Left hindlimb (tissue), 1 donor: Measurements from ENCODE around the gene MAP4K2.
A peak's percentile ranks its signal among the peaks of the same experiment; 100 is the strongest.
"Not testable (repeated sequence)": the region's sequence is repeated elsewhere in the genome, so short reads cannot be mapped to it uniquely, and the experiment has no call there.

Experiments
- DNase-seq: peaks from one replicate; pipeline ENCODE4 v3.0.0-alpha.2; 2018

MAP4K2 gene

GRCh38 chr11:64803158-64803845 lies at the start of gene MAP4K2:
TSS of gene MAP4K2 (minus strand) at chr11:64803214. CDS start at chr11:64803149, 65 bp downstream.
- peak; percentile 86 for DNase-seq

DNA sequence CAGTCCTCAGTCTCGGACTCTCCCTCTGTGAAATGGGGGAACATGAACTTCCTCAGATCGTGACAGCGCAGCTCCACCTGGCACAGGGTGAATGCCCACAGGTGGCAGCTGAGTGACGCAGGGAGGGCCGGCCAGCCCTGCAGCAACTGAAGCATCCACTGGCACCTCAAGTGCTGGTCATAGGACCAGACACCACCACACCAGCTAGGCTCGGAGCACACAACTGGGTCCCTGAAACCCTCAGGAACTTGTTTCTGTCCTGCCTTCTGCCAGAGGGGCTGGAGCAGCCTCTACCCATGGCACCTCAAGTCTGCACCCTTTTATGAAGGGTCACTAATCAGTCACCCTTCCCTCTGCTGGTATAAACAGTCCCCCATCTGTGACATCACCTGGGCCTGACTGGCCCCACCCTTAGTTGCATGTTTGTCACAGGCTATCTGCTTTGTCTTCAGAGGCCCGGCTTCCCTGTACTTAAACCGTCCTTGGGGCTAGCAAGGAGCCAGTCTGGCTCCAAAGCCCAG lies 48.9 kb upstream of the MAP4K2 start:
- no peak for DNase-seq

- DNase-seq = peak; percentile 30
Observed at GRCh38 chr11:64850979-64851567, 48.1 kb upstream of the MAP4K2 start.

DNA sequence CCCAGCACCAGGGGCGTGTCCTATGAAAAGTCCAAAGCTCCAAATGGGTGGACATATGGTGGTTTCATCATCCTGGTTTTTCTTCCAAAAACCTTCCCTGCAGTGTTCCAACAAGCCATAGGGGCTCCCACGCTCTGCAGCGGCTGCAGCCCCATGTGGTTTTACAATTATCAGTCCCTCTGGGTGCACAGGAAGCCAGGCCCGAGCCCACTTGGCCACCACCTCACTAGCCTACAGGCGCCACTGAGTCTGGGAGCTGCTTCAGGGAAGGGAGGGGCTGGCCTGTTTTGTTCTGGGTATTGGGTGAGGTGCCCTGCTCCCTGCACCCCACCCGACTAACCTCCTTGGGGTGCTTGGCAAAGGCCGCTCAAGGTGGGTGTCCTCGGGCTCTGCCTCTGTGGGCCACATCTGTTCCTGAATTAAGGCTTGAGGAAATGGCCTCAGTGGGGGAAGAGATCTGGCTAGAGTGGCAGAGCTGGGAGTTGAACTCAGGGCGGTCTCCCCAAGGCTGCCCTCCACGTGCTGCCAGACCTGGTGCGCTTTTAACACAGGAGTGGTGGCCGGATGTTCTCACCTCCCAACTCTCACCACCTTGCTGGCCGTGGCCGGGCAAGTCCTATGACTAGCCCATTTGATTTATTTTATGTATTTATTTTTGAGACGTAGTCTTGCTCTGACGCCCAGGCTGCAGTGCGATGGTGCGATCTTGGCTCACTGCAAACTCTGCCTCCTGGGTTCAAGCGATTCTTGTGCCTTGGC lies 46.8 kb upstream of the MAP4K2 start:
- DNase-seq = no peak

DNA sequence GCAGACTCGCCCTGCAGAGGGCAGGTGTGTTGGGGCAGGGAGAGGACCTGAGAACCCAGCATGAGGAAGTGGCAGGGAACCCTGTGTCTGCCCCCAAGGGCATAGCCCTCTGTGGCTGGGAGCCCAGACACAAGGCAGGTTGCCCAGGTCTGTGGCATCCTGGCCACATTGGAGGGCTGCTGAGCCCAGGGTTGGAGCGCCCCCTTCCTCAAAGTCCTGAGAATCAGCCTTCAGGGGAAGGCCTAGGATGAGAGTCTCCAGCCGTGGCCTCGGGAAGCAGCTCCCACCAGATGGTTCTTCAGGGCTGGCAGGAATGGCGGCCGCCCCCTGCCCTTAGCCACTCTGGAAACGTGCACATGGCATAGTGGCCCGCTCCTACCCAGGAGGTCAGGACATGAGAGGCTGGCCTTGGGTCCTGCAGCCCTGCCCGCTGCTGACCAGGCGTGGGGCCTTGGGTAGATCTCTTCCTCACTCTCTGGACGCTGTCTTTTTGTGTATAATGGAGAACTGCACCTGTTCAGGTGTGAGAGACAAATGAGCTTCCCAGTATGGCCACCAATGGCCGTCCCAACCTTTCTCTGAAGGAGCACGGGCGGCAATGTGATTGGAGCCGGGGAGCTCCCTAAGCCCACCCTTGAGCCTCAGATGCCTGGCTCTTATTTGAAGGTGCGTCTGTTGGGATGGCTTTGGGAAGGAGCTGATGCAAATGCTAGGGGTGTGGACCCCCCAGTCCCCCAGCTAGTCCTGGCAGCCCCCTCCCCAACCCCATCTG lies 46.0 kb upstream of the MAP4K2 start:
- peak; percentile 22 for DNase-seq

DNA sequence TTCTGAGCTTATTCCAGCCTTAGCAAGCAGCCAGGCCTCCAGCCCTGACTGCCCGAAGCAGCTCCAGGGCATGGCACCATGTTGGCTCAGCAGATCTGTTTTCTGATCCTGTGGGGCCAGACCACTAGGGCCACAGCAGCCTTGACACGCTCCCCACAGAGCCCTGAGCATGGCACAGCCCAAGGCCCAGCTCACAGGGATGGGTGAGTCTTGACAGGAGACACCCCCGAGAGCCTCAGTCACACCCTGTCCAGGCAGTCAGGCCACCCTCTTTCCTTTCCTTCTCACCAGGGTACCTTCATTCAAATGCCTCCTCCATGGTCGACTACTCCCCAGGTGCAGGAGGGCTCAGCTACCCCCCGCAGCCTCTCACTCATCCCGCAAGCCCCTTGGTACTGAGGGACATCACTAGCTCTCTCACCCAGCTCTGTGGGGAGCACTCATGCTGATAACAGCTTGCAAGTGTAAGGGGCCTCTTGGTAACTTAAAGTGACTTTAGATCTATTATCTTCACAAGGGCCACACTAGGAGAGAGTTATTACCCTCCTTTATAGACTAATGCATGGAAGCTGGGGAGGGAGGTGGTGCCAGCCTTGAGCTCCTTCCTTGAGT lies 45.3 kb upstream of the MAP4K2 start:
- DNase-seq = no peak

GRCh38 chr11:64846998-64847666 lies 44.1 kb upstream of the MAP4K2 start:
- DNase-seq = peak; percentile 93

DNA sequence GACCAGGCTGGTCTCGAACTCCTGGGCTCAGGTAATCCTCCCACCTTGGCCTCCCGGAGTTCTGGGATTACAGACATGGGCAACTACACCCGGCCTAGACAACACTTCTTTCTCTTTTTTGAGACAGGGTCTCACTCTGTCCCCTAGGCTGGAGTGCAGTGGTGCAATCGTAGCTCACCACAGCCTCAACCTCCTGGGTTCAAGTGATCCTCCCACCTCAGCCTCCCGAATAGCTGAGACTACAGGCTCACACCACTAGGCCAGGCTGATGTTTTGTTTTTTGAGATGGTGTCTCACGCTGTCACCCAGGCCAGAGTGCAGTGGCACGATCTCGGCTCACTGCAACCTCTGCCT lies 42.7 kb upstream of the MAP4K2 start:
- DNase-seq = not testable (repeated sequence)

- no peak for DNase-seq
Observed at GRCh38 chr11:64845129-64845775, 42.2 kb upstream of the MAP4K2 start.

GRCh38 chr11:64844330-64845128 lies 41.5 kb upstream of the MAP4K2 start, which contains the start of gene CDC42BPG:
TSS of gene CDC42BPG (minus strand) at chr11:64844653. CDS start at chr11:64844569, 84 bp downstream.
- DNase-seq = peak; percentile 67

GRCh38 chr11:64843686-64844329 lies 40.8 kb upstream of the MAP4K2 start:
- DNase-seq = no peak

GRCh38 chr11:64842851-64843685 lies 40.1 kb upstream of the MAP4K2 start:
- no peak for DNase-seq

GRCh38 chr11:64842366-64842759 lies 39.3 kb upstream of the MAP4K2 start:
- no peak for DNase-seq

DNA sequence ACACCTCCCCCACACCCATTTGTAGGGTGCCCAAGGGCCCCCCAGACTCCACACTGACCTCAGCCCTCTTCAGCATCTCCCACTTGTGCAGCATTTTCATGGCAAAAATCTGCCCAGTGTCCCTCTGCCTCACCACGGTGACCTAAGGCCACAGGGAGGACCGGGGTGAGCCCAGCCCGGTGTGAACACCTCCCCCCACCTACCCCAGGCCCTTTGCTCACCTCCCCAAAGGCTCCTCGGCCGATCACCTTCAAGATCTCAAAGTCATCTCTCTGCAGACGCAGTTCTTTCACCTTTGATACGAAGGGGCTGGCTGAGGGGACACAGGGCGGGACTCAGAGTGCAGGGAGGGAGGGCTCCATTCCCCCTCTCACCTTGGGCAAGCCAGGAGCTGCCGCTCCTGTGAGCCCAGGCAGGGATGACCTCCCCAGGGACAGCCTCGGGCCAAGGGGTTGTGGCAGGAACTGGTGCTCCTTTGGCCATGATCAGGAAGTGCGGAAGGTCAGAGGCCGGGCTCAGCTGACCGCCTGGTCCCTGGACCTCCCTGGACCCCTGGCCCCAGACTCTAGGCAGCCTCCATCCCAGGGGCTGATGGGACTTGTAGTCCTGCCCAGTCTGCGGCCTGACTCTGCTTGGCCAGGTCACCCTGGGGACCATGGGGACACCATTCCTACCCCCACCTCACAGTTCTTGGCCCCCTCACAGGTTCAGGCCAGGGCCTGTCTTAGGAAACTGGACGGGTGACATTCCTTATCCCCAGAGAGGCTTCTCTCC lies 38.8 kb upstream of the MAP4K2 start:
- no peak for DNase-seq

- DNase-seq = no peak
Observed at GRCh38 chr11:64839887-64840782, 37.1 kb upstream of the MAP4K2 start.

DNA sequence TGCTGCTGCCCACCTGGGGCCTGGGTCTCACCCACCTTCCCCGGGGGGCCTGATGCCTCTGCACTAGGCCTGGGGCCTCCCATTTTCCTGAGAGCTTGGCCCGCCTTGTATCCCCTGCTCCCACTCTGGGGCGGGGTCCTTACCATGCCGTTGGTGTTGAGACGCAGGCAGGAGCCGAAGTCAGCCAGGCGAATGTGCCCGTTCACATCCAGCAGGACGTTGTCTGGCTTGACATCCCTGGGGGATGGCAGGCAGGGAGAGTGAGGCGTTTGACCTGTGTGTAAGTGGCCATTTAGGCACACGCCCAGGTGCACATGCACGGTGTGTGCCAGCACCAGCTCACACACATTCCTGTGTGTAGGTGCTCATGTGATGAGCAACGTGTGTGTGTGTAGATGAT lies 36.3 kb upstream of the MAP4K2 start:
- no peak for DNase-seq
